ENCODE data around the gene TLR1.
A peak's percentile ranks its signal among the peaks of the same experiment; 100 is the strongest.
"Not testable (repeated sequence)": the region's sequence is repeated elsewhere in the genome, so short reads cannot be mapped to it uniquely, and the experiment has no call there.

TLR1 gene

GRCh38 chr4:38774181-38774955 is 30.2 kb downstream of the TLR1 start:
- DNase-seq (ENCODE audit: low read depth) = no peak

- DNase-seq (ENCODE audit: low read depth) = not testable (repeated sequence)
These were observed 34.3 kb downstream of the TLR1 start for GRCh38 chr4:38770281-38770680.

GRCh38 chr4:38769857-38770256 is 34.7 kb downstream of the TLR1 start:
- DNase-seq (ENCODE audit: low read depth) = no peak

- no peak for DNase-seq (ENCODE audit: low read depth)
These were observed 35.1 kb downstream of the TLR1 start for GRCh38 chr4:38769441-38769840.

GRCh38 chr4:38768968-38769394 is 35.6 kb downstream of the TLR1 start:
- DNase-seq (ENCODE audit: low read depth) = no peak

- DNase-seq (ENCODE audit: low read depth) = not testable (repeated sequence)
These were observed 37.7 kb downstream of the TLR1 start for GRCh38 chr4:38766940-38767339.

- peak; percentile 63 for DNase-seq (ENCODE audit: low read depth)
These were observed 39.2 kb downstream of the TLR1 start for GRCh38 chr4:38765382-38765781.

GRCh38 chr4:38764277-38764676 is 40.3 kb downstream of the TLR1 start:
- DNase-seq (ENCODE audit: low read depth) = no peak

GRCh38 chr4:38762560-38762959 is 42.0 kb downstream of the TLR1 start:
- no peak for DNase-seq (ENCODE audit: low read depth)

GRCh38 chr4:38759790-38760122 is 44.8 kb downstream of the TLR1 start:
- no peak for DNase-seq (ENCODE audit: low read depth)

GRCh38 chr4:38759113-38759789 is 45.3 kb downstream of the TLR1 start:
- peak; percentile 65 for DNase-seq (ENCODE audit: low read depth)

GRCh38 chr4:38757945-38758600 is 46.5 kb downstream of the TLR1 start:
- peak; percentile 13 for DNase-seq (ENCODE audit: low read depth)

- DNase-seq (ENCODE audit: low read depth) = peak; percentile 86
These were observed 51.4 kb downstream of the TLR1 start for GRCh38 chr4:38752941-38753806.

GRCh38 chr4:38752372-38752940 is 52.1 kb downstream of the TLR1 start:
- DNase-seq (ENCODE audit: low read depth) = peak; percentile 63

- DNase-seq (ENCODE audit: low read depth) = no peak
These were observed 53.1 kb downstream of the TLR1 start for GRCh38 chr4:38751341-38752010.

- no peak for DNase-seq (ENCODE audit: low read depth)
These were observed 55.3 kb downstream of the TLR1 start for GRCh38 chr4:38749336-38749735.

- DNase-seq (ENCODE audit: low read depth) = no peak
These were observed 57.0 kb downstream of the TLR1 start for GRCh38 chr4:38747629-38748028.

All from ELR (cell line).